DND-41 (cell line): ENCODE results near the gene GRK3.

ENCODE experiments used
- CTCF ChIP-seq: IDR thresholded peaks from 2 replicates; pipeline ENCODE4 v1.5.1; 2012; ENCODE audit warnings: borderline replicate concordance, low read length, moderate library complexity, mild to moderate bottlenecking; ENCODE audit not compliant: poor library complexity, severe bottlenecking; ENCODE audit errors: extremely low read depth
- EZH2 ChIP-seq: IDR thresholded peaks from 3 replicates; pipeline ENCODE4 v1.6.1; 2012; ENCODE audit warnings: borderline replicate concordance, low read depth, mild to moderate bottlenecking, moderate library complexity, low read length, inconsistent platforms; ENCODE audit not compliant: severe bottlenecking

GRCh38 chr22:25563761-25564319, 635 bp upstream of the GRK3 start:
- TF ChIP-seq CTCF (no peak), EZH2 (no peak)
